Measurements from ENCODE around the gene PITPNM1. TPM values are rescaled to one million over a fixed set of nuclear protein-coding genes. Genes with fewer than 3 reads are reported as not detected.

Gene PITPNM1
- total RNA-seq, 2 experiments from 2014 or later, result 90.0 to 94.8 TPM

DNA sequence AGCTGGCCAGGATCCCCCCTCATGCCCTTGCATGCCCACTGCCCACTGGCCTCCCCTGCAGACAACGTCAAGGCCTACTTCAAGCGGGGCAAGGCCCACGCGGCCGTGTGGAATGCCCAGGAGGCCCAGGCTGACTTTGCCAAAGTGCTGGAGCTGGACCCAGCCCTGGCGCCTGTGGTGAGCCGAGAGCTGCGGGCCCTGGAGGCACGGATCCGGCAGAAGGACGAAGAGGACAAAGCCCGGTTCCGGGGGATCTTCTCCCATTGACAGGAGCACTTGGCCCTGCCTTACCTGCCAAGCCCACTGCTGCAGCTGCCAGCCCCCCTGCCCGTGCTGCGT lies 14.5 kb downstream of the PITPNM1 start:
- H3K4me1 Mint-ChIP-seq (ENCODE audit: low read depth), result peaks cover 37% of the 10 kb centered on the region
- DNase-seq (peak in 1 of 14 experiments; percentile 18), ATAC-seq (ENCODE audit: poor library complexity) (no peak)
- H3K27ac ChIP-seq (ENCODE audit: low read depth in 1 of 2, low read length in 2 of 2), result no peak overlapping the region
- H3K9me3 ChIP-seq (ENCODE audit: control insufficient read depth in 1 of 2, insufficient read depth in 1 of 2, low read length in 2 of 2), result no peaks in the 10 kb centered on the region
- no peaks in the 10 kb centered on the region for H3K9me3 Mint-ChIP-seq
- TF ChIP-seq, protein P1, sequence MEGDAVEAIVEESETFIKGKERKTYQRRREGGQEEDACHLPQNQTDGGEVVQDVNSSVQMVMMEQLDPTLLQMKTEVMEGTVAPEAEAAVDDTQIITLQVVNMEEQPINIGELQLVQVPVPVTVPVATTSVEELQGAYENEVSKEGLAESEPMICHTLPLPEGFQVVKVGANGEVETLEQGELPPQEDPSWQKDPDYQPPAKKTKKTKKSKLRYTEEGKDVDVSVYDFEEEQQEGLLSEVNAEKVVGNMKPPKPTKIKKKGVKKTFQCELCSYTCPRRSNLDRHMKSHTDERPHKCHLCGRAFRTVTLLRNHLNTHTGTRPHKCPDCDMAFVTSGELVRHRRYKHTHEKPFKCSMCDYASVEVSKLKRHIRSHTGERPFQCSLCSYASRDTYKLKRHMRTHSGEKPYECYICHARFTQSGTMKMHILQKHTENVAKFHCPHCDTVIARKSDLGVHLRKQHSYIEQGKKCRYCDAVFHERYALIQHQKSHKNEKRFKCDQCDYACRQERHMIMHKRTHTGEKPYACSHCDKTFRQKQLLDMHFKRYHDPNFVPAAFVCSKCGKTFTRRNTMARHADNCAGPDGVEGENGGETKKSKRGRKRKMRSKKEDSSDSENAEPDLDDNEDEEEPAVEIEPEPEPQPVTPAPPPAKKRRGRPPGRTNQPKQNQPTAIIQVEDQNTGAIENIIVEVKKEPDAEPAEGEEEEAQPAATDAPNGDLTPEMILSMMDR (IDR thresholded peaks at IDR 0.05), result no peak
- H3K36me3 ChIP-seq (ENCODE audit: insufficient read depth, low read length), result peaks cover 85% of the 10 kb centered on the region
- H3K4me1 ChIP-seq (ENCODE audit: insufficient read depth, low read length), result peaks cover 49% of the 10 kb centered on the region
- no peak overlapping the region for H3K4me3 Mint-ChIP-seq
- intact Hi-C loops (cut with DNase I, micrococcal nuclease), result no loop called here
- ChIA-PET POLR2A (interaction anchor here (1.1 to 2.0 kb wide), 4 partner anchors 8 to 70 kb away, joined by 4 to 15 read pairs (median 5); partner anchors contain the start of genes AIP and PTPRCAP), CTCF (interaction anchor here (1.0 kb wide), 1 partner anchor 134 kb away, joined by 3 read pairs; no protein-coding TSS in a partner anchor)
- H3K4me3 ChIP-seq (ENCODE audit: low read length), result no peak overlapping the region
- peak overlapping the region; percentile 68 for H3K27ac Mint-ChIP-seq
- no peaks in the 10 kb centered on the region for H3K27me3 Mint-ChIP-seq
- peaks cover 72% of the 10 kb centered on the region for H3K36me3 Mint-ChIP-seq (ENCODE audit: low read depth)
- no peaks in the 10 kb centered on the region for H3K27me3 ChIP-seq (ENCODE audit: control insufficient read depth in 1 of 2, insufficient read depth in 2 of 2, low read length in 2 of 2)

DNA sequence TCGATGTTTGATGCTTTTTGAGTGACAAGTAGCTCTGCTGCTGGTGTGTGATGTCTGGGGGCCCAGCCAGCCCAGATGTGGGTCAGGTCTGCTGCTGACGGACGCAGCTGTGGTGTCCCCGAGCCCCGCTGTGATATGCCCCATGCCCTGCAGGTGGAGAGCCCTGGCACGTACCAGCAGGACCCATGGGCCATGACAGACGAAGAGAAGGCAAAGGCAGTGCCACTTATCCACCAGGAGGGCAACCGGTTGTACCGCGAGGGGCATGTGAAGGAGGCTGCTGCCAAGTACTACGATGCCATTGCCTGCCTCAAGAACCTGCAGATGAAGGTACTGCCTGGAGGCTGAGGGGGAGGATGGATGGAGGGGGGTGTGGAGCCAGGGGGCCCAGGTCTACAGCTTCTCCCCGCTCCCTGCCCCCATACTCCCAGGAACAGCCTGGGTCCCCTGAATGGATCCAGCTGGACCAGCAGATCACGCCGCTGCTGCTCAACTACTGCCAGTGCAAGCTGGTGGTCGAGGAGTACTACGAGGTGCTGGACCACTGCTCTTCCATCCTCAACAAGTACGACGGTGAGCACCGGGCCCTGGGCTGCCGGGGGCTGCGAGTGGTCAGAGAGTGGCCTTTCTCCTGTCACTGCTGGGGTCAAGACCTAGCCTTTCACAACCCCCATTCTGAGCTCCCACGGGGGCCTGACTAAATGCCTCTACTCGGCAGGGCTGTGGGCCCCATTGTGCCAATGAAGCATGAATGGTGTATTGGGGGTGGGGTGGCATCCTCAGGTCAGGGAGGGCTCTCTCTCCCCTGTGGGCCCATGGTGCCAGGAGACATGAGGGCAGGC lies 15.1 kb downstream of the PITPNM1 start:
- Histone ChIP-seq H3K27ac (ENCODE audit: low read depth in 1 of 2, low read length in 2 of 2) (no peak overlapping the region), H3K27me3 (ENCODE audit: control insufficient read depth in 1 of 2, insufficient read depth in 2 of 2, low read length in 2 of 2) (no peaks in the 10 kb centered on the region), H3K36me3 (ENCODE audit: insufficient read depth, low read length) (peaks cover 79% of the 10 kb centered on the region), H3K4me3 (ENCODE audit: low read length) (no peak overlapping the region), H3K4me1 (ENCODE audit: insufficient read depth, low read length) (peaks cover 54% of the 10 kb centered on the region), H3K9me3 (ENCODE audit: control insufficient read depth in 1 of 2, insufficient read depth in 1 of 2, low read length in 2 of 2) (no peaks in the 10 kb centered on the region)
- ATAC-seq (ENCODE audit: poor library complexity) (no peak), DNase-seq (peak in 1 of 14 experiments; percentile 31)
- no peaks in the 10 kb centered on the region for H3K9me3 Mint-ChIP-seq
- no peak overlapping the region for H3K4me3 Mint-ChIP-seq
- H3K36me3 Mint-ChIP-seq (ENCODE audit: low read depth), result peaks cover 67% of the 10 kb centered on the region
- intact Hi-C loops (cut with DNase I, micrococcal nuclease), result loop anchor here in 1 of 2 experiments (10.0 kb wide), 1 partner anchor 205 kb away; the partner anchor contains the start of gene ANKRD13D
- no peaks in the 10 kb centered on the region for H3K27me3 Mint-ChIP-seq
- ChIA-PET POLR2A (interaction anchor here (1.2 to 2.0 kb wide), 3 partner anchors 45 to 69 kb away, joined by 4 to 15 read pairs (median 5); partner anchors contain the start of gene PTPRCAP), CTCF (interaction anchor here (1.0 kb wide), 1 partner anchor 134 kb away, joined by 3 read pairs; no protein-coding TSS in a partner anchor)
- TF ChIP-seq, protein P1 (IDR thresholded peaks at IDR 0.05), result no peak
- H3K4me1 Mint-ChIP-seq (ENCODE audit: low read depth), result peaks cover 42% of the 10 kb centered on the region
- peak overlapping the region; percentile 74 for H3K27ac Mint-ChIP-seq

DNA sequence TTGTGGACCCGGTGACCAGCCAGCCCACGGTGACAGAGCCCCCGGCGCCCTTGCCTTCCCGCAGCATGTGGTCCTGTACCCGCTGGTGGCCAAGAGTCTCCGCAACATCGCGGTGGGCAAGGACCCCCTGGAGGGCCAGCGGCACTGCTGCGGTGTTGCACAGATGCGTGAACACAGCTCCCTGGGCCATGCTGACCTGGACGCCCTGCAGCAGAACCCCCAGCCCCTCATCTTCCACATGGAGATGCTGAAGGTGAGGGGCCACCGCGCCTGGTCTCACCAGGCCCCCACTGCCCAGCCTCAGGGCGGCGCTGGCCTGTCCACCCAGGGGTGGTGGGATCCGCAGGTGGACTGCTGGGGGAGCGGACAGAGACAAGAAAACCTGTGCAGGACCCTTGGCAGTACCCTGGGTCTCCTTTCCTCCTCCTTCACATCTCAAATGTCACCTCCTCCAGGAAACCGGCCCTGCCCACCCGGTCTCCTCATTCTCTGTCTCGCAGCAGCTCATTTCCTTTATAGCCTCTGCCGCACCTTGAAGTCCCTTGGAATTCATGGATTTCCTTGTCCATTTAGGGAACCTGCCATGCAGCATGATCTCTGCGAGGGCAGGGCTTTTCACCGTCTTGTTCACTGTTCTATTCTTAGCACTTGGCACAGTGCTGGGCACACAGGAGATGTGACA lies 15.8 kb downstream of the PITPNM1 start:
- no peak overlapping the region for H3K27ac ChIP-seq (ENCODE audit: low read depth in 1 of 2, low read length in 2 of 2)
- H3K27me3 Mint-ChIP-seq, result no peaks in the 10 kb centered on the region
- intact Hi-C loops (cut with DNase I, micrococcal nuclease), result loop anchor here in 1 of 2 experiments (10.0 kb wide), 1 partner anchor 205 kb away; the partner anchor contains the start of gene ANKRD13D
- no peaks in the 10 kb centered on the region for H3K27me3 ChIP-seq (ENCODE audit: control insufficient read depth in 1 of 2, insufficient read depth in 2 of 2, low read length in 2 of 2)
- no peak overlapping the region for H3K4me3 ChIP-seq (ENCODE audit: low read length)
- peaks cover 49% of the 10 kb centered on the region for H3K4me1 Mint-ChIP-seq (ENCODE audit: low read depth)
- H3K36me3 Mint-ChIP-seq (ENCODE audit: low read depth), result peaks cover 74% of the 10 kb centered on the region
- no peaks in the 10 kb centered on the region for H3K9me3 ChIP-seq (ENCODE audit: control insufficient read depth in 1 of 2, insufficient read depth in 1 of 2, low read length in 2 of 2)
- DNase-seq (no peak), ATAC-seq (ENCODE audit: poor library complexity) (no peak)
- peak overlapping the region; percentile 74 for H3K27ac Mint-ChIP-seq
- TF ChIP-seq, protein P1 (IDR thresholded peaks at IDR 0.05), result no peak
- H3K4me3 Mint-ChIP-seq, result no peak overlapping the region
- H3K4me1 ChIP-seq (ENCODE audit: insufficient read depth, low read length), result peaks cover 62% of the 10 kb centered on the region
- no peaks in the 10 kb centered on the region for H3K9me3 Mint-ChIP-seq
- H3K36me3 ChIP-seq (ENCODE audit: insufficient read depth, low read length), result peaks cover 73% of the 10 kb centered on the region
- ChIA-PET CTCF (no interaction called here), POLR2A (interaction anchor here (1.0 to 1.9 kb wide), 2 partner anchors 21 to 97 kb away, joined by 3 to 4 read pairs; partner anchors contain the start of gene RAD9A)

Measured in CD4-positive, alpha-beta T cell (primary cell).